K562 (cell line): ENCODE measurements around the gene THADA. TPM values are rescaled to one million over a fixed set of nuclear protein-coding genes. Genes with fewer than 3 reads are reported as not detected.

Experiments
- ATAC-seq: fragments of 200-7000 bp; cut with Tn5 transposase; 3 replicates; pipeline ENCODE4 v1.9.1; 2020; ENCODE audit warnings: moderate library complexity
- BruUV-seq: library from RNA; stranded (reverse); fragments of 400-500 nt; replicated peaks from 2 replicates; lab custom pipeline; 2021; lab: Mats Ljungman, UMichigan
- CTCF ChIA-PET: fragments of 300-600 bp; formaldehyde crosslinking; extraction: SDS; loops from one replicate; lab custom pipeline; 2021; ENCODE audit warnings: low intra/inter-chr PET ratio; lab: Yijun Ruan, JAX
- POLR2A ChIA-PET: fragments of 300-600, 350-650 bp; sonication (Branson Sonifier 250); formaldehyde crosslinking; extraction: SDS; loops from one replicate; lab custom pipeline; 2021; ENCODE audit warnings: antibody characterized with exemption, inconsistent platforms; lab: Yijun Ruan, JAX
- DNase-seq, 4 experiments: peaks; one replicate each; pipeline versions ENCODE4 v3.0.0 to v3.0.0-alpha.2; 2011 to 2018; ENCODE audit warnings: low spot score in 3 of 4, mixed read lengths in 3 of 4; ENCODE audit errors: extremely low read depth in 1 of 4
- FAIRE-seq: peaks from 2 replicates; lab custom pipeline; 2011; peaks lifted over from hg19 to GRCh38; lab: Jason Lieb, UNC
- H2AFZ ChIP-seq: 2 replicates; pipeline ENCODE4 v1.6.0; 2011; ENCODE audit warnings: low read depth, low read length, control low read depth, inconsistent platforms
- H3K27ac ChIP-seq: fragments of 200-600 bp; 3 replicates; pipeline ENCODE4 v1.8.0; 2011; ENCODE audit warnings: low read depth, mild to moderate bottlenecking, control low read depth, inconsistent platforms, low read length, moderate library complexity, mixed read lengths; ENCODE audit errors: extremely low read depth
- H3K27me3 ChIP-seq, 2 experiments: fragments of 300-600 bp in 1 of 2; 2 replicates in 1 of 2; 3 replicates in 1 of 2; pipeline versions ENCODE4 v1.6.0 to v1.8.0; 2011; ENCODE audit warnings: inconsistent platforms in 2 of 2, low read length in 2 of 2, mild to moderate bottlenecking in 1 of 2, mixed read lengths in 1 of 2, moderate library complexity in 1 of 2; ENCODE audit not compliant: control insufficient read depth in 2 of 2, insufficient read depth in 2 of 2
- H3K36me3 ChIP-seq: fragments of 300-600 bp; 3 replicates; pipeline ENCODE4 v1.8.0; 2011; ENCODE audit warnings: mild to moderate bottlenecking, low read length, inconsistent platforms; ENCODE audit not compliant: control insufficient read depth, insufficient read depth
- H3K4me1 ChIP-seq, 2 experiments: fragments of 200-600 bp in 1 of 2; replicated peaks in 1 of 2; 2 replicates in 1 of 2; 3 replicates in 1 of 2; pipeline versions ENCODE4 v1.5.1 to v1.8.0; 2011; ENCODE audit warnings: inconsistent platforms in 2 of 2, low read length in 2 of 2, mild to moderate bottlenecking in 1 of 2, mixed read lengths in 1 of 2, moderate library complexity in 1 of 2; ENCODE audit not compliant: control insufficient read depth in 2 of 2, insufficient read depth in 2 of 2
- H3K4me2 ChIP-seq: 2 replicates; pipeline ENCODE4 v1.6.1; 2011; ENCODE audit warnings: low read length, control low read depth, inconsistent platforms, mixed read lengths; ENCODE audit not compliant: insufficient read depth
- H3K4me3 ChIP-seq: fragments of 200-600 bp; sonication (generic), shearing (Covaris generic); 2 replicates; pipeline ENCODE4 v1.5.1; 2016; ENCODE audit warnings: control low read depth, inconsistent platforms
- H3K79me2 ChIP-seq: fragments of 200-600 bp; 3 replicates; pipeline ENCODE4 v1.8.0; 2011; ENCODE audit warnings: low read length, inconsistent platforms; ENCODE audit not compliant: control insufficient read depth, insufficient read depth
- H3K9ac ChIP-seq, 2 experiments: 2 replicates each; pipeline versions ENCODE4 v1.6.0 to v1.6.1; 2011; ENCODE audit warnings: low read depth in 2 of 2, low read length in 2 of 2, control low read depth in 1 of 2, inconsistent platforms in 1 of 2, mild to moderate bottlenecking in 1 of 2, mixed read lengths in 1 of 2; ENCODE audit not compliant: insufficient read depth in 1 of 2
- H3K9me1 ChIP-seq: one replicate; pipeline ENCODE4 v1.6.0; 2011; ENCODE audit warnings: inconsistent platforms, mild to moderate bottlenecking, low read length, moderate library complexity; ENCODE audit not compliant: control insufficient read depth, insufficient read depth
- H3K9me3 ChIP-seq: replicated peaks from 2 replicates; pipeline ENCODE4 v1.5.1; 2011; ENCODE audit warnings: low read depth, low read length, inconsistent platforms; ENCODE audit not compliant: control insufficient read depth, insufficient read depth
- H4K20me1 ChIP-seq: replicated peaks from 2 replicates; pipeline ENCODE4 v1.6.1; 2011; ENCODE audit warnings: low read length, inconsistent platforms, mixed read lengths; ENCODE audit not compliant: control insufficient read depth, insufficient read depth
- CHCHD3 ChIP-seq: fragments of 250-450 bp; sonication (Bioruptor Pico); IDR thresholded peaks from 2 replicates; pipeline ENCODE4 v2.1.2; 2022; ENCODE audit warnings: mild to moderate bottlenecking
- ELF1 ChIP-seq: fragments of 200-800 bp; sonication (Bioruptor generic); IDR thresholded peaks from 2 replicates; pipeline ENCODE4 v1.6.1; 2016; ENCODE audit warnings: missing genetic modification characterization, missing compliant biosample characterization
- ESRRB ChIP-seq: fragments of 250-450 bp; sonication (Bioruptor Pico); IDR thresholded peaks from 2 replicates; pipeline ENCODE4 v1.5.0; 2020; ENCODE audit warnings: mild to moderate bottlenecking, moderate library complexity, borderline replicate concordance
- HDAC1 ChIP-seq, 2 experiments: fragments of 450-650 bp; IDR thresholded peaks; 2 replicates each; pipeline ENCODE4 v1.6.1; 2016 to 2017; ENCODE audit warnings: inconsistent platforms in 1 of 2, mild to moderate bottlenecking in 1 of 2, moderate library complexity in 1 of 2
- HDAC8 ChIP-seq: fragments of 450-650 bp; IDR thresholded peaks from 2 replicates; pipeline ENCODE4 v1.6.1; 2016; ENCODE audit warnings: mild to moderate bottlenecking, missing genetic modification characterization, moderate library complexity, missing compliant biosample characterization
- HNRNPK ChIP-seq: fragments of 200-400 bp; formaldehyde crosslinking; IDR thresholded peaks from one replicate; pipeline ENCODE4 v1.6.1; 2018; ENCODE audit warnings: mild to moderate bottlenecking, low read depth, low read length; ENCODE audit not compliant: poor library complexity, severe bottlenecking
- HSF4 ChIP-seq: fragments of 250-450 bp; sonication (Bioruptor Pico); IDR thresholded peaks from 2 replicates; pipeline ENCODE4 v2.1.2; 2022; ENCODE audit warnings: mild to moderate bottlenecking, moderate library complexity, borderline replicate concordance
- MEF2D ChIP-seq: conservative IDR thresholded peaks from 2 replicates; pipeline ENCODE4 v1.6.1; 2016; ENCODE audit warnings: low read depth, missing genetic modification characterization, missing compliant biosample characterization
- PML ChIP-seq: IDR thresholded peaks from 2 replicates; pipeline ENCODE4 v1.6.1; 2012; ENCODE audit warnings: low read length, inconsistent platforms
- RUNX1 ChIP-seq: sonication (generic); IDR thresholded peaks from 2 replicates; pipeline ENCODE4 v1.6.1; 2016; ENCODE audit warnings: antibody characterized with exemption, low read depth
- SMAD1 ChIP-seq: fragments of 150-350 bp; IDR thresholded peaks from 2 replicates; pipeline ENCODE4 v1.6.1; 2014; ENCODE audit warnings: low read length, low read depth; ENCODE audit not compliant: partially characterized antibody
- SMAD3 ChIP-seq: fragments of 450-650 bp; formaldehyde crosslinking; conservative IDR thresholded peaks from 2 replicates; pipeline ENCODE4 v1.4.0; 2020; ENCODE audit warnings: mild to moderate bottlenecking
- SMARCE1 ChIP-seq: fragments of 450-650 bp; IDR thresholded peaks from 2 replicates; pipeline ENCODE4 v1.7.1; 2016; ENCODE audit warnings: mild to moderate bottlenecking
- SMC3 ChIP-seq: conservative IDR thresholded peaks from 2 replicates; pipeline ENCODE4 v1.6.1; 2011; ENCODE audit warnings: low read depth, low read length, improper control_type of control experiment; ENCODE audit not compliant: insufficient read depth
- ZNF324 ChIP-seq: fragments of 250-450 bp; sonication (Bioruptor Pico); IDR thresholded peaks from 2 replicates; pipeline ENCODE4 v1.4.0; 2020; ENCODE audit warnings: mild to moderate bottlenecking
- ZNF431 ChIP-seq: sonication (generic); formaldehyde crosslinking; IDR thresholded peaks from 2 replicates; pipeline ENCODE4 v1.8.0; 2022; ENCODE audit warnings: mild to moderate bottlenecking, missing genetic modification reagents
- ZZZ3 ChIP-seq: fragments of 450-650 bp; IDR thresholded peaks from 2 replicates; pipeline ENCODE4 v1.6.1; 2016; ENCODE audit warnings: antibody characterized with exemption, mild to moderate bottlenecking, moderate library complexity
- WGBS: fragments of 100-300 bp; shearing (Covaris generic); methylation state at CpG from one replicate; pipeline ENCODE4 v1.1.6; 2016; ENCODE audit warnings: low coverage, mixed read lengths; ENCODE audit not compliant: insufficient coverage; ENCODE audit errors: missing lambda C conversion rate; 5-methylcytosine and 5-hydroxymethylcytosine counted together
- in situ Hi-C: fragments of 300-500 bp; cut with MboI; formaldehyde crosslinking; loops from 4 replicates; pipeline ENCODE4 v1.15.0; 2018; ENCODE audit warnings: inconsistent platforms, mixed read lengths
- intact Hi-C: fragments of 100-400 bp; cut with micrococcal nuclease; formaldehyde crosslinking; loops from 2 replicates; pipeline ENCODE4 v1.14.2; 2022
- polyA plus RNA-seq, 8 experiments: library from polyadenylated mRNA; depleted of rRNA in 4 of 8; stranded (reverse) in 5 of 8; unstranded in 3 of 8; fragments of >200 nt; fragmentation: Nextera tagmentation in 2 of 8; fragmentation: Illumina TruSeq in 1 of 8; extraction: Ambion mirVana in 2 of 8; extraction: Trizol in 1 of 8; gene quantifications; 2 replicates each; pipeline versions ENCODE4 v1.2.1 to v1.2.3, GENCODE V29; 2011 to 2014; ENCODE audit warnings: inconsistent platforms in 1 of 8, missing spikeins in 1 of 8
- total RNA-seq, 7 experiments: library from RNA; depleted of rRNA in 6 of 7; stranded (reverse); fragments of >200 nt in 6 of 7; fragmentation: Illumina TruSeq in 2 of 7; extraction: Trizol in 2 of 7; gene quantifications; 2 replicates each; pipeline versions ENCODE4 v1.2.1 to v1.2.3, GENCODE V29; 2011 to 2021; ENCODE audit warnings: low replicate concordance in 1 of 7
- TF ChIP-seq, protein P1 (sequence below): fragments of 250-450 bp; sonication (Bioruptor Pico); IDR thresholded peaks from 2 replicates; pipeline ENCODE4 v1.4.0; 2020
- TF ChIP-seq, protein P2 (sequence below): IDR thresholded peaks from 2 replicates; pipeline ENCODE4 v1.6.1; 2011; ENCODE audit not compliant: insufficient read length; ENCODE audit errors: extremely low read depth

Gene THADA
- total and polyA plus RNA-seq, 9 of the 15 experiments (the other 6 are each of a cell fraction or from before 2014, with no cell fraction given) = 17.8 to 34.7 (median 31.9) TPM

DNA sequence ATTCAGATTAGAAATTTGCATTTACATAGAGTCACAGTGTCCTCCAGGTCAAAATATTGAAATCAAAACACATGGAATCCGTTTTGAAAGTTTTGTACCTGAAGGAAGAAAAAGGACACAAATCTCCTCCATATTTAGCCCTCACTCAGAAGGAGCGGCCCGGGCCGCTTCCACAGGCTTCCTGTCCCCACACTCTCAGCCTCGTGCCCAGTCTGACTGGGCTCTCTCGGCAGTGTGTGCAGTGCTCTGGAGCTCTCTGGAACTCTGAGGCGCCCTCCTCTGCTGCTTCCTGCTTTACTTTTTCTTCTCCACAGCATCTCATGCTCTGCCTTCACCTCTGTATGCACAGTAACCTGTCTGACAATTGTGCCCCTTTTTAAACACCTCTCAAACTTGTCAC, 347.2 kb downstream of the THADA start:
- no peaks in the 10 kb centered on the region for H3K9me1 ChIP-seq
- no peaks in the 10 kb centered on the region for H4K20me1 ChIP-seq
- no peaks in the 10 kb centered on the region for H3K4me1 ChIP-seq
- H3K4me3 ChIP-seq = no peak overlapping the region
- no peaks in the 10 kb centered on the region for H3K9me3 ChIP-seq
- in situ Hi-C loops (no loop called here), intact Hi-C loops (no loop called here)
- no peak for DNase-seq
- no peak overlapping the region for H3K4me2 ChIP-seq
- TF ChIP-seq SMARCE1 (no peak), SMAD1 (no peak), HDAC8 (tag) (no peak), HSF4 (CRISPR knock-in tag) (no peak), PML (no peak), SMAD3 (CRISPR knock-in tag) (no peak), HNRNPK (no peak), ZNF324 (CRISPR knock-in tag) (no peak), ZNF431 (CRISPR knock-in tag) (no peak), SMC3 (no peak), RUNX1 (no peak), ZZZ3 (no peak), ELF1 (tag) (no peak), ESRRB (CRISPR knock-in tag) (no peak), HDAC1 (IDR thresholded peaks at IDR 0.05) (no peak), MEF2D (no peak), CHCHD3 (CRISPR knock-in tag) (no peak)
- TF ChIP-seq, protein P1, sequence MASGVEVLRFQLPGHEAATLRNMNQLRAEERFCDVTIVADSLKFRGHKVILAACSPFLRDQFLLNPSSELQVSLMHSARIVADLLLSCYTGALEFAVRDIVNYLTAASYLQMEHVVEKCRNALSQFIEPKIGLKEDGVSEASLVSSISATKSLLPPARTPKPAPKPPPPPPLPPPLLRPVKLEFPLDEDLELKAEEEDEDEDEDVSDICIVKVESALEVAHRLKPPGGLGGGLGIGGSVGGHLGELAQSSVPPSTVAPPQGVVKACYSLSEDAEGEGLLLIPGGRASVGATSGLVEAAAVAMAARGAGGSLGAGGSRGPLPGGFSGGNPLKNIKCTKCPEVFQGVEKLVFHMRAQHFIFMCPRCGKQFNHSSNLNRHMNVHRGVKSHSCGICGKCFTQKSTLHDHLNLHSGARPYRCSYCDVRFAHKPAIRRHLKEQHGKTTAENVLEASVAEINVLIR = no peak
- TF ChIP-seq, protein P2, sequence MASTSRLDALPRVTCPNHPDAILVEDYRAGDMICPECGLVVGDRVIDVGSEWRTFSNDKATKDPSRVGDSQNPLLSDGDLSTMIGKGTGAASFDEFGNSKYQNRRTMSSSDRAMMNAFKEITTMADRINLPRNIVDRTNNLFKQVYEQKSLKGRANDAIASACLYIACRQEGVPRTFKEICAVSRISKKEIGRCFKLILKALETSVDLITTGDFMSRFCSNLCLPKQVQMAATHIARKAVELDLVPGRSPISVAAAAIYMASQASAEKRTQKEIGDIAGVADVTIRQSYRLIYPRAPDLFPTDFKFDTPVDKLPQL = no peak
- peak; percentile 32; the same call in 1 of the 3 replicates for ATAC-seq
- no peak overlapping the region for H3K9ac ChIP-seq
- no peaks in the 10 kb centered on the region for H3K27me3 ChIP-seq
- BruUV-seq = no TSS peak
- H2AFZ ChIP-seq = no peak overlapping the region
- FAIRE-seq = no peak
- no peaks in the 10 kb centered on the region for H3K36me3 ChIP-seq
- H3K27ac ChIP-seq = no peak overlapping the region
- no peaks in the 10 kb centered on the region for H3K79me2 ChIP-seq
- WGBS = 44% methylated on average over 5 of the region's 7 CpGs
- ChIA-PET CTCF (no interaction called here), POLR2A (no interaction called here)
